ENCODE results near the gene CTU2.

Gene CTU2

DNA sequence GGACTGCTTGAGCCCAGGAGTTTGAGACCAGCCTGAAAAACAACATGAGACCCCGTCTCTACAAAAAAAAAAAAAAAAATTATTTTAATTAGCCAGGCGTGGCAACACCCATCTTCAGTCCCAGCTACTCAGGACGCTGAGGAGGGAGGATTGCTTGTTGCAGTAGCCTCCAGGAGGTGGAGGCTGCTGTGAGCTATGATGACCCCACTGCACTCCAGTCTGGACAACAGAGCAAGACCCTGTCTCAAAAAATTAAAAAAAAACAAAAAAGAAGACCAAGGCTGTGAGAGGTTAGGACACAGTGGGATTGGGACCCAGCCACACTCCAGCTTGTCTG, 18.7 kb upstream of the CTU2 start:
- Mint-ChIP-seq H3K4me3 (no peak overlapping the region), H3K36me3 (ENCODE audit: low read depth) (no peaks in the 10 kb centered on the region), H3K27ac (no peak overlapping the region), H3K27me3 (ENCODE audit: low read depth) (peaks cover 76% of the 10 kb centered on the region), H3K9me3 (no peaks in the 10 kb centered on the region), H3K4me1 (no peaks in the 10 kb centered on the region)
- TF ChIP-seq, protein P1, sequence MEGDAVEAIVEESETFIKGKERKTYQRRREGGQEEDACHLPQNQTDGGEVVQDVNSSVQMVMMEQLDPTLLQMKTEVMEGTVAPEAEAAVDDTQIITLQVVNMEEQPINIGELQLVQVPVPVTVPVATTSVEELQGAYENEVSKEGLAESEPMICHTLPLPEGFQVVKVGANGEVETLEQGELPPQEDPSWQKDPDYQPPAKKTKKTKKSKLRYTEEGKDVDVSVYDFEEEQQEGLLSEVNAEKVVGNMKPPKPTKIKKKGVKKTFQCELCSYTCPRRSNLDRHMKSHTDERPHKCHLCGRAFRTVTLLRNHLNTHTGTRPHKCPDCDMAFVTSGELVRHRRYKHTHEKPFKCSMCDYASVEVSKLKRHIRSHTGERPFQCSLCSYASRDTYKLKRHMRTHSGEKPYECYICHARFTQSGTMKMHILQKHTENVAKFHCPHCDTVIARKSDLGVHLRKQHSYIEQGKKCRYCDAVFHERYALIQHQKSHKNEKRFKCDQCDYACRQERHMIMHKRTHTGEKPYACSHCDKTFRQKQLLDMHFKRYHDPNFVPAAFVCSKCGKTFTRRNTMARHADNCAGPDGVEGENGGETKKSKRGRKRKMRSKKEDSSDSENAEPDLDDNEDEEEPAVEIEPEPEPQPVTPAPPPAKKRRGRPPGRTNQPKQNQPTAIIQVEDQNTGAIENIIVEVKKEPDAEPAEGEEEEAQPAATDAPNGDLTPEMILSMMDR (IDR thresholded peaks at IDR 0.05; ENCODE audit: unreplicated experiment in 3 of 3): no peak

DNA sequence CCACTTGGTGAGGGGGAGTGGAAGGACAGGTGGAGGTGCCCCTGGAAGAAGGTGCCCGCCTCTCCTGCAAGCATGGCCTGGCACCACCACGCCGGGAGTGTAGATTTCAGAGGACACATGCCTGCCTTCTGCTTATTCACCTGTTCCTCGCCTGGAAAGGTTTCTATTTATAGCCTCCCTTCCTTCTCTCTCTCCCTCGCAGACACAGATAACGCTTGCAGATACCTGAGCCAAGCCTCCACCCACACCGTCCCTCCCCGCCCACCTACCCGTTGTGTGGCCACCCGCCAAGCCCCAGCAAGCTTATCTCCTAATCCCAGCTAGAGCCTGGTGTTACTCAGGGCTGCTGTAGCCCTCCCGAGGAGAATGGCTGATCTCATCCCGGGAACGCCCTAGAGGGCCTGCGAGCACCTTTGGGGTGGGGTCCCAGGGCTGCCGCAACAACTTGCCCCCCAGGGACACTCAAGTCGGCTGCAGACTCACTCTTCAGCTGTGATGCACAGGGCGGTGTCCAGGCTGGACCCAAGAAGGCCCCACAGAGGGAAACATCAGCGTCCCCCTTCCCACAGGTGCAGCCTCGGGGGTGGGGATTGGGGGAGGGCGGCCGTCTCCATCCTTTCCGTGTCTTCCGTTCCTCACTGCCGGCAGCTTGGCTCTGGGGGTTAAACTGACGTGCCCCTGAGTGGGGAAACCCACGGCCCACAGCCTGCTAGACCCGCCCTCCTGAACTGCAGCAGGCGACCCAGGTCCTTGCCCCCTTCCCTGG, 18.1 kb upstream of the CTU2 start:
- H3K4me1 Mint-ChIP-seq: no peaks in the 10 kb centered on the region

DNA sequence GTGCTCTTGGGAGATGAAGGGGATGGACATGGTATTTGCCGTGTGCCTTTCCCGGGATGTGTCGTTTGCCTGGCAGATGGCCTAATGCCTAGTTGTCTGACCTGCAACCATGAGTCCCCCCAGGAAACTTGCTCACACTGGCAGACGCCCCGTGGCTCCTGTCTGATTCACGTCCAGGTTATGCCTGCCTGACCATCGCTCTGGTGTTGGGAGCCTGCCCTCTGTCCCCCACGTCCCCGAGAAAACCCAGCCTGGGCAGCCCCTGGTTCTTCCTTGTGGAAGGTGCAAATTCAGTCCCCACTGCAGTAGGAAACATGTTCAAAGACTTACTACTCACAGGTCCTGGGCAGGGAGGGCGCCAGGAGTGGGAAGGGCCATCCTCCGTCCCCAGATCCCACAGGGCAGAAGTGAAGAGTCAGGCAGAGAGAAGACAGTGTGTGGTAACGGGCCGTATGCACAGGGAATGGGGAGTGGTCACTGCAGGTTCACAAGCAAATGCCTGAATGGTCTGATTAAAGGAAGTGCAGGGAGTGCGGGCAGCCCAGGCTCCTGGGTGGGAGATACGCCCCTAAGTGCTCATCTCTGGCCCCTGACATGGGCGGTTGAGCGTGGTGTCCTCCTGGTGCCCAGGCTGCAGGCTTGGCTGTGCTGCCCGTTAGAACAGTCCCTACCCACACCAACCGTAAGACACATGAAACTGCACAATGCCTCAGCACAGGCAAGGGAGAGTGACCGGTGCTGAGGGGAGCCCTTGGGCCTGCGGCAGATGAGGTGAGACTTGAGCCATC, 15.8 kb upstream of the CTU2 start:
- Mint-ChIP-seq H3K4me1 (no peaks in the 10 kb centered on the region), H3K27me3 (ENCODE audit: low read depth) (peaks cover 50% of the 10 kb centered on the region), H3K27ac (no peak overlapping the region), H3K4me3 (no peak overlapping the region), H3K9me3 (no peaks in the 10 kb centered on the region), H3K36me3 (ENCODE audit: low read depth) (no peaks in the 10 kb centered on the region)
- TF ChIP-seq, protein P1 (IDR thresholded peaks at IDR 0.05; ENCODE audit: unreplicated experiment in 3 of 3): no peak

More for the DNA sequence above, 18.1 kb upstream of the CTU2 start:
- no peaks in the 10 kb centered on the region for H3K36me3 Mint-ChIP-seq (ENCODE audit: low read depth)
- no peaks in the 10 kb centered on the region for H3K9me3 Mint-ChIP-seq
- H3K4me3 Mint-ChIP-seq: no peak overlapping the region
- H3K27me3 Mint-ChIP-seq (ENCODE audit: low read depth): peaks cover 73% of the 10 kb centered on the region
- H3K27ac Mint-ChIP-seq: no peak overlapping the region
- TF ChIP-seq, protein P1 (IDR thresholded peaks at IDR 0.05; ENCODE audit: unreplicated experiment in 3 of 3): no peak

DNA sequence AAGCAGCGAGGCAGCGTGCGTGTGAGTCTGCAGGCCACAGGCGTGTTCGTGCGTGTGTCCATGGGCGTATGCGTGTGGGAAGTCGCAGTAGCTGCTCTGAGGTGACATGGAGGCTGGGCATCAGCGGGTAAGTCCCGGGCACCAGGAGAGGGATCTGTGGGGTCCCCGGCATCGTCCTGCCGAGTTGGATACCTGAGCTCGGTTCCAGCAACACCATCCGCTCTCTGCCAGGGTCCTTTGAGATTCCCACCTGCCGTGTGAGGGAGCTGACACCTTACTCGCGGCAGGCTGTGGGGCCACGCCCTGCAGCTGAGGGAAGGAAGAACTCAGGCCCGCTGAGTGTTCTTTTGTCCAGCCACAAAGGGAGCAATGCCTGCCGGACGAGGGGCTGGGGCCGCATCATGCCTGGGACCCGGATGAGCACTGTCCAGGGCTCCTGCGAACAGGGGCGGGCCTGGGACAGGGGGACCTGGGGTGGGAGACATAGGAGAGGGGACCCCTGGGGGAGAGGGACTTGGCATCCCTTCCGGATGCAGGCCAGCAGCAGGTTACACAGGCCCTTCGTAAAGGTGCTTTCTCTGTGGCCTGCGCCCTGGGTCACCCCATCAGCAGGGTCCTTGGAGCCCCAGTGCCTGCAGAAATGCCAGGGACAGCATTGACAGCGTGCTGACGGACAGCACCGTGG, 15.0 kb upstream of the CTU2 start:
- no peaks in the 10 kb centered on the region for H3K36me3 Mint-ChIP-seq (ENCODE audit: low read depth)
- H3K4me1 Mint-ChIP-seq: no peaks in the 10 kb centered on the region
- H3K9me3 Mint-ChIP-seq: no peaks in the 10 kb centered on the region
- H3K4me3 Mint-ChIP-seq: no peak overlapping the region
- TF ChIP-seq, protein P1 (IDR thresholded peaks at IDR 0.05; ENCODE audit: unreplicated experiment in 3 of 3): no peak
- no peak overlapping the region for H3K27ac Mint-ChIP-seq
- peaks cover 42% of the 10 kb centered on the region for H3K27me3 Mint-ChIP-seq (ENCODE audit: low read depth)

DNA sequence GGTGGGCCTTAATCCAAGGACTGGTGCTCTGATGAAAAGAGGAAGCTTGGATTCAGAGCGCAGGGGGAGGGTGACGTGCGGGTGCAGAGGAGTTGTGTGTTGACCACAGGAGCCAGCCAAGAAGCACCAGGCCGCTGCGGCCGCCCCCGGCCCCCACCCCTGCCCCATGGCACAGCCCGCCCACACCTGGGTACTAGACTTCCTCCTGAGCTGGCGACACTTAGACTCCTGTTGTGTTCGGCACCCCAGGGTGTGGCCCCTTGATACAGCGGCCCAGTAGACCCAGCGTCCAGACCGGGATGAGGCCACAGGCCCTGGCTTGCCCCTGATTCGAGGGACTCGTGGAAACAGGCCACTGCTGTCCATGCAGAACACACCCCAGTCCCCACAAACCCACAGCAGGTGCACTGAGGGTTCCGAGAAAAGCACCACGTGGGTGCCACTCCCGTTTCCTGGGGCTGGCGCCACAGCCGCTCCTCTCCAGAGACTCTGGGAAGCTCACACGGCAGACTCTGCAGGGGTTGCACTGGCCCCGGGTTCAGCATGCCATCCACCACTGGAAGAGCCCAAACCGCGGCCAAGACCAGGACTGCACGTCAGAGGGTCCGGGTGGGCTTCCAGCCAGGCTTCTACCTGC, 14.3 kb upstream of the CTU2 start:
- Mint-ChIP-seq H3K4me1 (no peaks in the 10 kb centered on the region), H3K4me3 (no peak overlapping the region), H3K9me3 (no peaks in the 10 kb centered on the region), H3K27me3 (ENCODE audit: low read depth) (peaks cover 37% of the 10 kb centered on the region), H3K27ac (no peak overlapping the region), H3K36me3 (ENCODE audit: low read depth) (no peaks in the 10 kb centered on the region)
- TF ChIP-seq, protein P1 (IDR thresholded peaks at IDR 0.05; ENCODE audit: unreplicated experiment in 3 of 3): no peak

All from nephron (organoid).